GM18858 (cell line): ENCODE measurements around the gene MTARC1.

ENCODE experiments used
- ATAC-seq: cut with Tn5 transposase; IDR thresholded peaks from one replicate; pipeline ENCODE4 v1.9.1; 2021; ENCODE audit not compliant: unreplicated experiment

MTARC1 gene

GRCh38 chr1:220803401-220804201 lies 16.9 kb downstream of the MTARC1 start:
- peak; percentile 55 for ATAC-seq

DNA sequence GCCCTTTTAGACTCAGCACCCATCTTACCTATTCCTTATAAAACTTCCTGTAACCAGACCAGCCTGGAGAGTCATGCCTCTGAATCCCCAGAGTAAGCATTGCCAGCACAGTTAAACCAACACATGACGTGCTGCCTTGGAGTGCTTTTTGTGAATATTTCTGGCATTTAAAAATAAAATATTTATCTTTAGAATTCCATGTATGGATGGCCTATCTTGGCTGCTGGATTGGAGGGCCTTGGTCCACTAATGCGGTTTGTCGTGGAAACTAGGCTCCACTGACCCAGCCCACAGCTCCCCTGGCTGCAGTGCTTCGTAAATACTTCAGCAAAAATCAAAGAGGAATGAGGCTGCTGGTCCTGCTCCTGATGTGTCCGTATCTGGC lies 17.5 kb downstream of the MTARC1 start:
- no peak for ATAC-seq

DNA sequence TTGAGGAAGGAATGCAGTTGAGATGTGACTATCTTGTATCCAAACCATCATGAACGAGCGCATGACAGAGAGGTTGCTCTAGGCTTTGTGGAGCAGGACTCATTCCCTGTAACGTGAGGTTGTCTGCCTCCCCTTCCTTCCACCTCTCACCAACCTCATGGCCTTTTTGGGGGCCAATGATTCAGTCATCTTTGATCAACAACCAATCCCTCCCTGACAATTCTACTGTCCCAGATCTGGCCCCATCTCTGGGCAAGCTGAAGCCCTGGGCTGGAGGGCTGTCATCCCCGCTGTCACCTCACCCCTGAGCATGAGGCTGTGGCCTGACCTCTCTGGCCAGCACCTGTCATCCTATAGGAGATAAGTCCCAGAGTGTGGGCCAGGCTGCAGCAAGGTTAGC lies 19.7 kb downstream of the MTARC1 start:
- ATAC-seq = no peak

DNA sequence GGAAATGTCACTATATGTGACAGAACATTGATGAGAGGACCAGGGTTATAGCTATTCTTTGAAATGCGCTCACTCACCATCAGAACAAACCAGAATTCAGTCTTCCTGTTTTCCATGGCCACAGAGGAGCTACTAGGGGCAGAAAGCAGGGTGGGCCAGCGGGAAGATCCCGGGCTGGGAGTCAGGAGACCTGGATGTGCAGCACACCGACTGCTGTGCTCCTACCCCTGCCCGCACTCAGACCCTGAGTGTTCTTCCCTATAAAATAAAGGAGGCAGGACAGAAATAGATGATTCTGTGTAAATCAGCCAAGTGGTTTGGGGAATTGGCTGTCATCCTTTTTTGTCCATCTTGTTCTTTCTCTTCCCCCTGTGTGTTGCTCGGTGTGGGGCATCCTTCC lies 21.0 kb downstream of the MTARC1 start:
- no peak for ATAC-seq

DNA sequence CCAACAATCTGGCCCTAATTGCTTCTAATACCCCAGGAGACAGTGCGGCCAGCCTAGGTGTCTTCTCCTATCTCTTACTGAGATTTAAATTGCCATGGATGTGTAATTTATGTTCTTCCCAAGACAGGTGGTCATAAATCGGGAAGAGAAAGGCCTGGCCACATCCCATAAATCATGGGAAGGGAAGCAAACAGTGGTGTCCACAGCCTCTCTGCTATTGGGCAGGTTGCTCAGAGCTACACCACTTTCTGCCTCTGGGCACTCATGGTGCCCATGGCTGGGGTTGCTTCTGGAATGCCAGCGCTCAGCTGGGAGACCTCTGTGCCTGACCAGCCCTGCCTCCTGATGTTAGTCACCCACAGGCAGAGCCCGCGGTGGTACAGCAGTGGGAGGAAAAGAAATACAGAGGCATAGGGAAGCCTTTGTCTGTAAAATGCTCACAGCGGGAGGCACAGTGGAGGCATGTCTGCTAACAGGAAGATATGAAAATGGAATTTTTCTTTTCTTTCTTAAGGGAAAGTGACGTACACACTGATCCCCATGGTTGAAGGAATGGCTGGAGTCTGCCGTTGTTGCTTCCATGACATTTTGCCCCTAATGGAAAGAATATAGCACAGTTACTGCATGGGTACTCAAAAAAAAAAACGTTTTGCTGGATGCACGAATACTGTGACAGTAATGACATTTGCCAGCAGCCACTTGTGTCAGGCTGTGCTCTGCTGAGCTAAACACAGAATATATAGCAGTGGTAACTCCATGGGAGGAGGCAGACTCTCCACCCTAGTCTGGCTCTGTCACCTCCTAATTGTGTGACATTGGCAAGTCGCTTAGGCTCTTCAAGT lies 21.9 kb downstream of the MTARC1 start:
- ATAC-seq = no peak

GRCh38 chr1:220809187-220809550 lies 22.5 kb downstream of the MTARC1 start:
- ATAC-seq = no peak

GRCh38 chr1:220809704-220810103 lies 23.0 kb downstream of the MTARC1 start:
- no peak for ATAC-seq

DNA sequence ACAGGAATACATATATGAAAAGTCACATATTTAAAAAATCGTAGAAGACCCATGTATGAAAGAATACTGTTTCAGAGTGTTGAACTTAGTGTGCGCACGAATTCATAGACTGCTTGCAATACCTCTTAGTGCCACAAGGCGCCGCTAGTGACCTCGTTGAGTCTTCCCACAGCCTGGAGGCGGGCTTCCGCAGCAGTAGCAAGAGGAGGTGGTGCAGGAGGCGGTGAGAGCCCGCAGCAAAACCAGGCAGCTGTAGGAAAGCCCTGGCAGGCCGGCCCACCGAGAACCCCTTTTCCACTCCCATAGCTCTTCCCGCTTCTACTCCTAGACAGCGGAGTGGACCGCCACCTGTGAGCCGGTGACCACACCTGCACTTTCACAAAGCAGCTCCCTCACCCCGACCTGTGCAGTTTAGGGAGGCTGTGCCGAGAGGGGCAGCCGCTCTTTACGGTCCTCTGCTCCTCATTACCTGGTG lies 23.5 kb downstream of the MTARC1 start:
- ATAC-seq = peak; percentile 94

GRCh38 chr1:220810963-220811362 lies 24.2 kb downstream of the MTARC1 start:
- no peak for ATAC-seq

DNA sequence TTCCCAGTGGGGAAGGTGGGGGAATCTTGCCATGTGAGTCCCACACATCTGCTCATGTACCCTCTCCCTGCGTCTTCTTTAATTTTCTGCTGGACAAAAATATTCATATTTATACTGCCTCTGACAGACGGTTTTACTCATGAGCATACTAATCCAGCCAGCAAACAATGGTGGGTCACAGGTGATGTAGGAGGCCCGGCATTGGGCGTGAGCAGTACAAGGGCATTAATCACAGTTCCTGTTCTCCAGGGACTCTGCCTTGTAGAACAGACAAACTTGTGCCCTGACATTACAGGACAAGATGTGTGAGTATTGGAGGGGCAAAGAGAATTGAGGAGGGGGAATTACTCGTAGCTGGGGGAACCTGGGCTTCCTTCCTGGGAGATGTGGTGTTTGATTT lies 25.0 kb downstream of the MTARC1 start:
- ATAC-seq = no peak

DNA sequence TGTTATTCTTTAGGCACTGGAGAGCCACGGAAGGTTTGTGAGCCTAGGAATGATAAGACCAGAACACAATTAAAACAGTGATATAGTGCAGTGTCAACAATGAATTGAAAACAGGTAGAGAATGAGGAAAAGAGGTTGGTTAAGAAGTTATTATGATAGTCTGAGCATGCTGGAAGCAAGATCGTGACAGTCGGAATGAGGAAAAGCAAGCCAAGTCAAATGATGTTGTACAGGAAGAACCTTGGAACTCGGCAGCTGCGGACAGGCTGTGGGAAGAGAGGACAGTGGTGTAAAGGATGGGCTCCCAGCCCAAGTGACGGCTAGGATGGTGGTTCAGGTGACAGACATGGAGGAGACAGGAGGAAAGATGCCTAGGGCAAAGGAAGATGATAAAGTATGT lies 25.6 kb downstream of the MTARC1 start:
- ATAC-seq = no peak

- ATAC-seq = no peak
Measured at GRCh38 chr1:220813013-220813412, 26.3 kb downstream of the MTARC1 start.

DNA sequence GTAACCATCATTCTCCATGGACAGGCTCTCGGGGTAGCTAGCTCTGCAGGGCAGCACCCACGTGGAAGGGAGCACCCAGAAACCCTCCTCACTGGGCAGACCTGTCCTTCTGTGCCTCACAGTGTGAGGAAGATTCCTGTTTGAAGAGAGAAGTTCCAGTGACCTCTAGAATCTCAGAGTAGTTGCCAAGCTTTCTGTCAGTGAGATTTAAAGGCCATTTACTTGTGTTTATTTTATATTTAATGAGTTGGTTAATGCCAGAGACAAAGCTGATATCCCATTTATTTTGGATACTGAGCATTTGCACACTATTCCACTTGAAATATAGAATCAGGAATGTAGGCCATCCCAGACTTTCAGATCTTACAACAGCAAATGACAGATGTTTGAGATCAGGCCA lies 28.7 kb downstream of the MTARC1 start:
- no peak for ATAC-seq

DNA sequence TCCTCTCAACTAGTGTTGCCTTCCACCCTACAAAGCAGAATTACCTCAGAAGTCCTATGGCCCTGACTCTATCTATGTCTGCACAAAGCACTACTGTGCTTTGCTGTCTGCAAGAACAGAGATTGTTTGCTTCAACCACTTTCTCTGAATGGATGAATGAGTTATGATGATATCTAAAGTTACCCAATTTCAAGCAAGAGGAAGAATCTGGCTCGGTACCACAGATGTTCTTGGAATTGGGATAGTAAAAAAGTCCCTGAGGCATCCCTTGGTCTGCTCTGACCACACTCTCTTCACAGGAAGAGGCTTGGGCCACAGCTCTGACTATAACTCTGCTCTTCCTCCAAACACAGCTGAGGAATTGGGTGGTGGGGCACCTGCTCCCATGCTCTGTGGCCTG lies 31.2 kb downstream of the MTARC1 start:
- no peak for ATAC-seq

DNA sequence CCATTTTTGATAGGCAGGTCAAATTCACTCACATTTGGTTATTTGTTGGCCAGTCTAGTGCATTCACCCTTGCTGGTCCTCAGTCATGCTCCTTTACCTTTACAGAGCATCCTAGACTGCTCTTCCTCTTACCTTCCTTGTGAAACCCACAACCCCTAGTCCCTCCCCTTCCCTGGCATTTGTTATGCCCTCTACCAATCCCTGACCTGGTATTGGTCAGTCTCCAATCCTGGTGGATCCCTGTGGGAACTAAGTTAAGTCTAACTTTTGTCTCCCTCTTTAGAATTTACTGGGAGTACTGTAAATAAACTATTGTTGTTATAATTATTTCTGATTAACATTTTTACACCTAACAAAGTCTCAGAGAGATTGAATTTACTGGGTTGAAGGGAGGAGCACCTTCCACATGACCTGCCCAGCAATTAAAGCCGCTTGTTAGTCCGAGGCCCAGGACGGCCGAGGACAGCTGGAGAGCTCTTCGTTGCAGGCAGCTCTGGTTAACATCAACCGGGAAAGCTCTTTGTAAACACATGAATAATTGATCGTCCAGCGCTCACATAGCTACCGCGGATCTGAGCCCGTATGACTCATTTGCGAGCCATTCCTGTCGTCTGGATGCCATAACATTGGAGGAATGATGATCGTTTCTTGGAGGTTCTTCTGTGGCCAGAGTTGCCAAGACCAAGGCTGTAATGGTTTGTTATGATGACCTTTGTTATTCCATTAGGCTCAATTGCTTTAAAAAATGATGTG lies 31.9 kb downstream of the MTARC1 start:
- ATAC-seq = no peak

DNA sequence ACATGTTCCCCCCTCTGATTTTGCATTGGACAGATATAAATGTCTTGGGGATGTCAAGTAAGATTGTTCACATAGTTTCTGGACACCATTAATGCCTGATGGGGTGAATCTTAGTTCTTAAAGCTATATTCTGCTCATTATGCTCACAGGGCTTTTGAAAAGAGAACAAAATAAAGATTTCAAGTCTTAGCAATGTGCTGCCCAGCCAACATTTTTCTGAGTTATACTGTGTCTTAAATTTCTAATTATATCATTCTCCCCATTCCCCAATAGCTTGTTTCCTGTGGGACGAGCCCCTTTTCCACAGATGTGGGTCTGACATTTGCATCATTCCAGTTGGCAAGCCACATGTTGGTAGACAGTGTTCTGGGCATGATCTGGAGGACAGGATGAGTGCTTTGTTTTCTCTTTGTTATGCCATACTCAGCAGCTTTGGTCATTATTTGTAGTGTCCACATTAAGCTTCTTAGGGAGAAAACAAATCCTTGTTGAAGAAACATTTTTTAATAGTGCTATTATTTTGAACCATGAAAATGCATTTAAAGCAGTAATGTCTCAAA lies 32.8 kb downstream of the MTARC1 start:
- no peak for ATAC-seq

DNA sequence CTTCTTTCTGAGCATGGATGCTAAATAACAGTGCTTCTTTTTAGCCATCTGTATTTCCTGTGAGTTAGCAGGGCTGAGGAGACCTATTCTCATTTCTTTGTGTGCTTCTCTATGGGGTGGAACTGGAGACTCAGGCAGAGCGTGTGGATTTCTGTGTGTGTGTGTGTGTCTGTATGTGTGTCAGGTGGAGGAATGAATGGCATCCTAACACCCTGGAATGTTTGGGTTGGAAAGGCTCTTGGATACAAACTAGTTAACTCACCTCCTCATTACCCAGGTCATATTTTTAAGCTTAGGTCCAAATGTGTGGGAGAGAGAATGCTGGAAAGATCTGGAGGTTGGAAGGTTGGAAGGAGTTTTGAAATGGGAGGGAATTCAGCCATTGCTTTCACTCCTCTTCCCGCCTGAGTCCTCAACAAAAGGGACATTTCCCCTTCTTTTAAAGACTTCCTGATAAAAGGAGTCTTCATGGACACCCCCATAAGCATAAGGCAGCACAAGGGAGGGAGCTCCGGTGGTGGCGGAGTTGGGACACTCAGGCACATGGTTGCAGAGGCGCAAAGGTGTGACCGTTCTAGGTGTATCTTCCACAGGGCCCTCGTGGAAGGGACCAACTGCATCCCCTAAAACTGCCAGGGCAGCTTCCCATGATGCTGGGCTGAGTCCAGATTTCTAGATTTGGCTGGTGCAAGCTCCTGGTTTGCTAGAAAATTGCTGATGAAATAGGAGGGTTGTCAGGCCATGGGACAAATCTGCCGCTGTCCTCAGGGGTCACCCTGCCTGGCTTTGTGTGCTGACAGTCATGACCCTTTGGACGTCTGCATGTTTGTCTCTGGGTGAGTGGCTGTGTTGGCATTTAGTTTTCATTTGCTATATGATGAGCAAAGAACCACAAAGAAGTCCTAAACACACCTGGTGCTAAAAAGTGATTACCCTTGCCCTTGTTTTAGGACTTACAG lies 37.6 kb downstream of the MTARC1 start:
- ATAC-seq = no peak

- no peak for ATAC-seq
Measured at GRCh38 chr1:220825819-220826551, 39.3 kb downstream of the MTARC1 start.

GRCh38 chr1:220826729-220827128 lies 40.0 kb downstream of the MTARC1 start:
- ATAC-seq = no peak
